SH-SY5Y (cell line): ENCODE data around the gene DDR2.
"Not testable (repeated sequence)": the region's sequence is repeated elsewhere in the genome, so short reads cannot be mapped to it uniquely, and the experiment has no call there.

ENCODE experiments used
- GATA2 ChIP-seq: IDR thresholded peaks from 2 replicates; pipeline ENCODE4 v1.6.1; 2011; ENCODE audit warnings: mild to moderate bottlenecking, low read depth, low read length
- GATA3 ChIP-seq: IDR thresholded peaks from 2 replicates; pipeline ENCODE4 v1.6.1; 2011; ENCODE audit warnings: low read depth, mild to moderate bottlenecking, low read length, moderate library complexity

DNA sequence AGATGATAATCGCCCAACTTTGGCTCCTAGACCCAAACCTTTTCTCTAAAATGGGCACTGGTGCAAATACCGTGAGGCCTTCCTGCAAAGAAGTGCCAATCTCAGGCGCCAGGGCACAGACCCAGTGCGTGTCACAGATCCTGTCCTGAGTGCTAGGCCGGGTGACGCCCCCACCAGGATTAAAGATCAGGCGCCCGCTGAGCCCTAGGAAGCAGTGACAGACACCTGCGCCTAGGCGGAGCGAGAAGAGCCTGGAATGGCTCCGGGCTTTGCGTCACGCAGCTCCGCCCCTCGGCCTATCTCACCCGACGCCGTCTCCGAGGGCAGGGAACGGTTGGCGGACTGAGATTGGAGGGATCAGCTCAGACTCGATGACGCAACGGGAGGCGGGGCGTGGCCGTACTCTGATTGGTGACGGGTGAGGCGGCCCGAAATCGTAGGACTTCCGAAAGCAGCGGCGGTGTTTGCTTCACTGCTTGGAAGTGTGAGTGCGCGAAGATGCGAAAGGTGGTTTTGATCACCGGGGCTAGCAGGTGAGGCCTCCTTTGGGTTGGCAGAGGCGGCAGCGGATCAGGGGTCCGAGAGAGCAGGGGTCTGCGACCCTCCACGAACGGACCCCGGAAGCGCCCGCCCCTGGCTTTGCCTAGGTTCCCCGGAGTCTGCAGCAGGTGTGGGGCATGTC lies 158.2 kb downstream of the DDR2 start, which contains the start of gene HSD17B7:
- TF ChIP-seq GATA2, GATA3: not testable (repeated sequence)
